Brain microvascular endothelial cell (primary cell): ENCODE results near the gene LUM.

Experiments
- DNase-seq: peaks from one replicate; pipeline ENCODE4 v3.0.0-alpha.2; 2020
- H3K27ac ChIP-seq: fragments of 250-450 bp; sonication (Bioruptor Pico); 2 replicates; pipeline ENCODE4 v1.5.1; 2020; ENCODE audit warnings: mild to moderate bottlenecking, moderate library complexity
- H3K27me3 ChIP-seq: fragments of 250-450 bp; sonication (Bioruptor Pico); replicated peaks from 2 replicates; pipeline ENCODE4 v1.5.1; 2020; ENCODE audit warnings: mild to moderate bottlenecking
- H3K36me3 ChIP-seq: fragments of 250-450 bp; sonication (Bioruptor Pico); replicated peaks from 2 replicates; pipeline ENCODE4 v1.5.1; 2020; ENCODE audit warnings: mild to moderate bottlenecking
- H3K4me3 ChIP-seq: 2 replicates; pipeline ENCODE4 v1.5.1; 2011; ENCODE audit warnings: low read depth, mild to moderate bottlenecking, control low read depth, low read length, moderate library complexity
- CTCF ChIP-seq: IDR thresholded peaks from 2 replicates; pipeline ENCODE4 v1.5.1; 2011; ENCODE audit warnings: low read depth, mild to moderate bottlenecking, moderate library complexity, low read length, control low read depth, inconsistent platforms; ENCODE audit errors: missing control alignments
- in situ Hi-C: cut with HindIII; loops from 2 replicates; pipeline ENCODE4 v1.10.0; 2017; ENCODE audit warnings: low sequenced_read_pairs, low pct_ligation_motif_present

LUM gene

GRCh38 chr12:91070936-91071335 lies 40.4 kb downstream of the LUM start:
- Histone ChIP-seq H3K27ac (no peak overlapping the region), H3K27me3 (no peaks in the 10 kb centered on the region), H3K4me3 (no peak overlapping the region), H3K36me3 (no peaks in the 10 kb centered on the region)
- no peak for TF ChIP-seq CTCF
- no peak for DNase-seq
- in situ Hi-C loops: no loop called here

GRCh38 chr12:91065396-91065795 lies 45.9 kb downstream of the LUM start:
- no peaks in the 10 kb centered on the region for H3K27me3 ChIP-seq
- in situ Hi-C loops: no loop called here
- no peak for DNase-seq
- TF ChIP-seq CTCF: no peak
- H3K27ac ChIP-seq: no peak overlapping the region
- H3K36me3 ChIP-seq: no peaks in the 10 kb centered on the region
- no peak overlapping the region for H3K4me3 ChIP-seq

DNA sequence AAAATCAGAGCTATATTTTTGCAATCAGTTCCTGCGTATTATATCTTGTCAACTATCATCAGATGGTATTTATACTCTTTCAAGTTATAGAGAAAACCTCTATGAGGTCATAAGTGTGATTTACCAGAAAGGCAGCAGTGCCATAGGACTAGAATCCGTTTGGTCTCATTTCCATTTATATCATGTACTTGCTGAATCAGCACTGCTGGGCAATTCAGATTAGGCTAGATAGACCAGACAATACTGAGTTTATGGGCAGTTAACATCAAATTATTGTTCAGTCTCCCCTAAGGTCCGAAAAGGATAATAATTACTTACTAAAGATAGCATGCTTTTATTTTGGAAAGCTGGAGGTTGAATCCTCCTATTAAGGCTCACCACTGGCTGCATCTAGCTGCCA lies 46.7 kb downstream of the LUM start:
- DNase-seq: no peak
- in situ Hi-C loops: no loop called here
- Histone ChIP-seq H3K4me3 (no peak overlapping the region), H3K27ac (no peak overlapping the region), H3K36me3 (no peaks in the 10 kb centered on the region), H3K27me3 (no peaks in the 10 kb centered on the region)
- TF ChIP-seq CTCF: no peak

DNA sequence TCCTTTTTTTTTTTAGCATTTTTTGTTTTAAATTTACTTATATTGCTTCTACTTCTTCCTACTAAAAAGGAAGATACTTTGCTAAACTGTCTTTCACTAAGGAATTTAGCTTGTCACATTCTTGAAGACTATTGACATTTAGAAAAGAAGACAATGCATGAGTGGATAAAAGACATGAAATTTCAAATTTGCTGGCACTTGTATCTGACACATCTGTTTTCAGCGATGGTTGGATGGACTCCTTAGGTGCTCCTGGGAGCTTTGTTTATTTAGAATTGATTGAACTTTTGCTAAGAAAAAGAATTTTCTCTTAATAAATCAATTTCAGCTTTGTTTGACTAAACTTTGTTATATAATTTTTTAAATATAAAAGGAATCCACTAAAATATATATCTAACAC lies 50.2 kb downstream of the LUM start:
- Histone ChIP-seq H3K27me3 (no peaks in the 10 kb centered on the region), H3K4me3 (no peak overlapping the region), H3K27ac (no peak overlapping the region), H3K36me3 (no peaks in the 10 kb centered on the region)
- no peak for TF ChIP-seq CTCF
- no peak for DNase-seq
- in situ Hi-C loops: no loop called here

DNA sequence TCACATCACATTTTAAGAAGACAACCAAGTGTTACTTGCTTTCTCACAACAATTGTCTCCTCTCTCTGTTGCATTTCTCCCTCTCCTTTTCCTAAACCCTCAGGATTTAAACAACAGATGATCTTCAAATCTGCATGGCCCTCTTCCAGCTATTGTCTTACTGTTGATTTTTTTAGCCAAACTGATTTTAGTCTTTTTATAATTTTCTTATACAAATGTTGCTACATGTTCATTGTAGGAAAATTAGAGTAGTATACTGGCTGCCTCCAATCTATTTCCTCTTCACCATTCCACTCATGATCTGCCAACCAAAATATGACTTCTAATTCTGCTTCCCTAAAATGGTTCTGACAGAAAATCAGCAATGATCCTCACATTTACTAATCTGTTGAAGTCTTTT lies 52.1 kb downstream of the LUM start:
- in situ Hi-C loops: no loop called here
- no peak for DNase-seq
- H3K27ac ChIP-seq: no peak overlapping the region

More for the DNA sequence above, 52.1 kb downstream of the LUM start:
- no peaks in the 10 kb centered on the region for H3K36me3 ChIP-seq
- no peaks in the 10 kb centered on the region for H3K27me3 ChIP-seq
- no peak for TF ChIP-seq CTCF
- H3K4me3 ChIP-seq: no peak overlapping the region
